Kidney glomerular epithelial cell (primary cell): ENCODE results near the gene ZBTB7B.

ENCODE experiments used
- DNase-seq: peaks from one replicate; lab custom pipeline; 2025; lab: John Stamatoyannopoulos, UW

The ZBTB7B gene

DNA sequence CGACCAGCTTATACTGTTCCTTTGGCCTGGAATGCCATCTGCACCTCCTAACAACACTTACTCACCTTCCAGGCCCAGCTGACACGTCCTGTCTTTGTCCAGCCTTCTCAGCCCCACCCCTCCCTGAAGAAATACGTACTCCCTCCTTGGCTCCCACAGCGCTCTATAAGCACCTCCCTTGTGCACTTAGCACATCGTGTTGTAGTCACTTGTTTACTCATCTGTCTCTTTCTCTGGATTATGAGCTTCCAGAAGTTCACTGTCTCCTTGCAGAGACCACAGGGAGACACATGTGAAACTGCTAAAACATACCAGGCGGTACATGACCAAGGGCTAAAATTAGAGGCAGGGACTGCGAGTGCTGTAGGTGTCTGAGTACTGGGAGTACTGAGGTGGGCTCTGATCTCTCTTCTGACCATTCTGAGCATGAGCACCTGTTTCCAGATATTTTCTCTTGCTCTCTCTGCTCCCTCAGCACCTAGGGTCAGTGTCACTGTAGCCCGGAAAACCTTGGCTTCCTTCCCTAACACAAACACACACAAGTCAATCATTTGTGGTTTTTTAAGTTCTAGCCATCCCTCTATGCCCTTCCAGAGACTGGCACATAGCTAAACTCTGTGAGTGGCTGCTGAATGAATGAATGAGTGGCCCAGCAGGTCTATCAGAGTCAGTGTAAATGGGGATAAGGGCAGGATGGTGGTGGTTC is 36.2 kb downstream of the ZBTB7B start:
- DNase-seq: peak; percentile 29

GRCh38 chr1:155039308-155039669 is 36.7 kb downstream of the ZBTB7B start:
- DNase-seq: no peak

DNA sequence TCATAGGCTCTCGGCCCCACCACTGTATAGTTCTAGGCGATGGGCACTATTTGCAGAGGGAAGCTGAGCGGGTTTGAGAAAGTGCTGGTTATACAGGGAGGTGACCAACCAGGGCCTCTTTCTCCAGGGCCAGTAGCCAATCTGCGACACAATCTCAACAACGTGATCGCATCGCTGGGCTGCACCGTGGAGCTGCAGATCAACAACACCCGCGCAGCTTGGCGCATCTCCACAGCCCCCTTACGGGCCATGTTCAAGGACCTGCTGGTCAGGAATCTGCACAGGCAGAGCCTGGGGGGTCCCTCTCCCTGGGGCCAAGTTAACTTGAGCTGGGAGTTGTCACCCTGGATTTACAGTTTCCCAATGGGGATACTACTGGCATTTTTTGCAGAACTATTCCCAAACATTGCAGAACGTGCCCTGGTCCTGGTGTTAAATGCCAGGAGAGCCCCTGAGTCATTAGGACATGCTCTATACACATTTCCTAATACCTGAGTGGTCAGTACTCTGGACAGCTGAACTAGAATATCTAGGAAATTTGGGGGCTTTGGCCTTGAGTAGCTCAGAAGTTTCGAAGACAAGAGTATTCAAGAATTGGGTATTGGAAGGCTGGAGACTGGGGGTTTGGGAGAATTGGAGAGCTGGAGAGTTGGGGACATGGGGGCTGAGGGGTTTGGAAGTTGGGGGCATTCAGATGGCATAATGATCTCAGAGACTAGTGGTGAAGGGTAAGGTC is 37.9 kb downstream of the ZBTB7B start:
- no peak for DNase-seq

DNA sequence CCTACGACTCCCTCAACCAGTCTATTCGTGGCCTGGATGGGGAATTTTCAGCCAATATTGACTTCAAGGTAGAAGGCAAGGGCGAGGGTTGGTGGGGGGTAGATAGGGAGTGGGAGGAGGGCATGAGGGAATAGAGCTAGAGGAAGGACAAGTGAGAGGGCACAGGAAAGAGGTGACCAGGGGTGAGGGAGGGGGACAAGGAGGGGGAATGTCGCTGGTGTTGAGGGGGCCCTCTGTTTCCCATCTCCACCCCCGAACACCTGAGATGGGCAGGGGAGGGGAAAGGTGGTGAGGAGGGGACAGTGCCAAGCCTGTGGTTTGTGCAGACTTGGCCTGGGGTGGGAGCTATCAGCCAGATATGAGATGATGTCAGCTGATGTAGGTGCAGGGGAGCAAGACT is 40.2 kb downstream of the ZBTB7B start:
- DNase-seq: no peak

DNA sequence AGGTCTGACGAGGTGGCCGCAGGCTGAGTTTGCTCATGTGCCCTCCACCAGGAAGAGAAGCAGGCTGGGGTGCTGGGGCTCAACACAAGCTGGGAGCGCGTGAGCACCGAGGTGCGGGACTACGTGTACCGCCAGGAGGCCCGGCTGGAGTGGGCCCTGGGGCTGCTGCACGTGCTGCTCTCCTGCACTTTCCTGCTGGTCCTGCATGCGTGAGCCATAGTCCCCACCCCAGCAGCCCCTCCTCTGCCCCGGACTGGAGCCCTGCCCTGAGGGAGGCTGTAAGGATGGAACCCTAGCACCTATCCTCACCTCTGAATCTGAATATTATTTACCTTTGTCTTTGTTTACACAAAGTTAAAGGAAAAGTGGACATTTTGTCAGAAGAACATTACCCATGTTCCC is 40.7 kb downstream of the ZBTB7B start:
- DNase-seq: no peak

DNA sequence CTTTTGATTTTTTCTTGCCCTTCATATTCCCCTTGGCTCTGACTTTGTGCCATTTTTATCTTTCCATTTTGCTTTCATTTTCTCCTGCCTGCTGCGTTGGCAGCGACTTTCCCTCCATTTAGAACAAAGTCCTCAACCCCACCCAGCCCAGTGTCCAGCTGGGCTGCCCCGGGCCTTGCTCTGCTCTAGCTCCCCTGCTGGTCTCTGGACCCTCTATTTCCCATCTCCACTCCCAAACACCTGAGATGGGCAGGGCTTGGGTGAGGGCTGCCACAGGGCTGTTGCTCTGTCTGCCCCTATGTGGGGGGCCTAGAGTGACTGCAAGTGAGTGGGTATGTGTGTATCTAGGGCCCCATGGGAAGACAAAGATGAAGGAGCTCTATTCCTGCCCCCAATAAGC is 41.2 kb downstream of the ZBTB7B start:
- DNase-seq: no peak

DNA sequence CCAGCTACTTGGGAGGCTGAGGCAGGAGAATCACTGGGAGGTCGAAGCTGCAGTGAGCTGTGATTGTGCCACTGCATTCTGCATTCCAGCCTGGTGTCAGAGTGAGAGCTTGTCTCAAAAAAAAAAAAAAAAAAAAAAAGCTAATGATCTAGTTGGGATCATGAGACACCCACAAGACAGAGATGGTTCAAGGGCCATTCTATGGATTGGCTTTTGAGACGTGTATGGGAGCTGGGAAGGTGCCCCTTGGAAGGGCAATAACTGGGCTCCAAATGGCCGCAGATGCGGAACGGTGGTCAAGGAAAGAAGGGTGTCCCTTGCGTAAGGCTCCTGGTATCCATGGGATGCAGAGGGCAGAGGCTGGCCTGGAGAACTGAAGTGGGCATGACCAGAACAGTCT is 41.8 kb downstream of the ZBTB7B start:
- DNase-seq: no peak

GRCh38 chr1:155044812-155045657 is 42.4 kb downstream of the ZBTB7B start:
- DNase-seq: peak; percentile 32

DNA sequence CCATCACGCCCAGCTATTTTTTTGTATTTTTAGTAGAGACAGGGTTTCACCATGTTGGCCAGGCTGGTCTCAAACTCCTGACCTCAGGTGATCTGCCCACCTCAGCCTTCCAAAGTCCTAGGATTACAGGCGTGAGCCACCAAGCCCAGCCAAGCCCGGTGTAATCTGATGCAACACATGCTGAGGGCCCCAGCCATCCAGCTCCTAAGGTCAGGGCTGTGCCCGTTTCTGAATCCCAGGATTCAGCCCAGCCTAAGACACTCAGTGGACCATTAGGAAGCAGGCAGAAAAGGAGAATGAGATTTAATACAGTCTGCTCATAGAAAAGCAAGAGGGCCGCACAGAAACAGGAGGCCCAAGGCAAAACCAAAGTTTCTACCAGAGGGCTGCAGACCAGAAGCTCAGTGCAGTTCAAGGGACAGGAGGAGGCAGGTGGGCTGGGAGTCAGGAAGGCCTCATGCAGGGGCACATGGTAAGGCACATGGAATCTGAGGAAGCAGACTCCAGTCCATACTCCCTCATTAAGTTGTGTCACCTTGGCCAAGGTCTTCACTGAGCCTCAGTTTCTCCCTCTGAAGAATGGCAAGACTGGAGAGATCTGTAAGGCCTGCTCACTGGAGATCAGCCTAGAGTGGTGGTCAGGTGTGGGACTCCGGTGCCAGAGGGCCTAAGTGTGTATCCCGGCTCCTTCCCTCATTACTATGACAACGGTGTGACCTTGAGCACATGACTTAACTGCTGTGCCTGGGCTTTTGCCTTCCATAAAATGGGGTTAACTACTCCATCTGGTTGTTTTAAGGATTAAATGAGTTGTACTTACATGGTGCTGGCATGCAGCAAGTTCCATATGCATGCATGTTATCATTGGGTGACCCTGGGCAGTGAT is 46.1 kb downstream of the ZBTB7B start:
- DNase-seq: no peak

- DNase-seq: no peak
Measured at GRCh38 chr1:155049651-155050559, 47.3 kb downstream of the ZBTB7B start.

- DNase-seq: peak; percentile 46
Measured at GRCh38 chr1:155050560-155051341, 48.1 kb downstream of the ZBTB7B start, which contains the start of gene ADAM15. Gene ADAM15, plus strand, starts transcription at chr1:155051316. Its CDS starts 71 bp downstream, at chr1:155051387.

DNA sequence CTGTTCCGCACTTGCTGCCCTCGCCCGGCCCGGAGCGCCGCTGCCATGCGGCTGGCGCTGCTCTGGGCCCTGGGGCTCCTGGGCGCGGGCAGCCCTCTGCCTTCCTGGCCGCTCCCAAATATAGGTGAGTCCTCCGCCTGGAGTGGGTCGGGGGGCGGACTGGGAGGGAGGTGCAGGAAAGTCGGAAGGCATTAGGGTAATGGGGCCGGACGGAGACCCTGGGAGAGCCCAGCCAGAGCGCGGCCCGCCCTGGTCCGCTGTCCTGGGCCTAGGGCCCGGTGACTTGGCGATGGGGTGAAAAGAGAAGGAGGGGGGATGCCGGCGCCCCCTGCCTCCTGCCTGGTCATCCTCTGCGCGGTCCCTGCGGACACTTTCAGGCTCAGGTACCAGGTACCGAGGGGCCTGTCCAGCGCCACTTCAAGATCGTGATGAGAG is 48.8 kb downstream of the ZBTB7B start:
- no peak for DNase-seq

- no peak for DNase-seq
Measured at GRCh38 chr1:155051777-155052398, 49.3 kb downstream of the ZBTB7B start.

- no peak for DNase-seq
Measured at GRCh38 chr1:155052439-155053395, 50.1 kb downstream of the ZBTB7B start.

GRCh38 chr1:155053531-155054105 is 51.0 kb downstream of the ZBTB7B start:
- no peak for DNase-seq

- DNase-seq: no peak
Measured at GRCh38 chr1:155057104-155057503, 54.5 kb downstream of the ZBTB7B start.

DNA sequence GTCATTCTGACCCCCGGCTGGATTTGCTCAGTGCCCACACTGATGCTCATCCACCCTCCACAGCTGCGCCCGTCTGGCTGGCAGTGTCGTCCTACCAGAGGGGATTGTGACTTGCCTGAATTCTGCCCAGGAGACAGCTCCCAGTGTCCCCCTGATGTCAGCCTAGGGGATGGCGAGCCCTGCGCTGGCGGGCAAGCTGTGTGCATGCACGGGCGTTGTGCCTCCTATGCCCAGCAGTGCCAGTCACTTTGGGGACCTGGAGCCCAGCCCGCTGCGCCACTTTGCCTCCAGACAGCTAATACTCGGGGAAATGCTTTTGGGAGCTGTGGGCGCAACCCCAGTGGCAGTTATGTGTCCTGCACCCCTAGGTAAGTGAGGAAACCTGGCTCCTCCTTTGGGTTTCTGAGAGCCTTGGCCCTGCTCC is 55.2 kb downstream of the ZBTB7B start:
- no peak for DNase-seq

GRCh38 chr1:155060736-155061135 is 58.1 kb downstream of the ZBTB7B start:
- DNase-seq: no peak
